Measurements from ENCODE around the gene CALHM3. TPM values are rescaled to one million over a fixed set of nuclear protein-coding genes. Genes with fewer than 3 reads are reported as not detected.

Gene CALHM3
- total RNA-seq, 1 donor from 2014 or later = 0.05 TPM

DNA sequence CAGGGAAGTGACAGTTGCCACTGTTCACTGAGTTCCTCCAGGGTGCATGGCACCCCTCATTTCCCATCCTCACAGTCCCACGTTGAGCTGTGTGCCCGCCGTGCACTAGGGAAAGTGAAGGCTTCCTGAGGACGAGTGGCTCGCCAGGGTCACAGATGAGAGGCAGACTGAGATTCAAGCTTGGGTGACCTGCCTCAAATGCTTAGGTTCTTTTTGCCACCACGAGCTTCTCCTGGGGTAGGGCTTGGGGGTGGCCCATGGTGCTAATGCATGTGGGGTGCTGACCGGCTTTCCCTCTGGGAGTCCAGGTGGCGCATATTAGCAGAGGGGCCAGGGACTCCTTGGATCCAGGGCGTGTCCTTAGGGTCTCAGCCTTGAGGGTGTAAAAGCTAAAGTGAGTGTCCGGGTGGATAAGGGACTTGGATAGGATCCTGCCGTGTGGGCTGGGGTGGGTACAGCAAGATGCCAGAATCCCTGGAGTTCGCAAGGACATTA is 28.8 kb downstream of the CALHM3 start:
- no peak for DNase-seq (ENCODE audit: low read depth)

GRCh38 chr10:103449208-103450144 is 29.6 kb downstream of the CALHM3 start:
- no peak for DNase-seq (ENCODE audit: low read depth)

DNA sequence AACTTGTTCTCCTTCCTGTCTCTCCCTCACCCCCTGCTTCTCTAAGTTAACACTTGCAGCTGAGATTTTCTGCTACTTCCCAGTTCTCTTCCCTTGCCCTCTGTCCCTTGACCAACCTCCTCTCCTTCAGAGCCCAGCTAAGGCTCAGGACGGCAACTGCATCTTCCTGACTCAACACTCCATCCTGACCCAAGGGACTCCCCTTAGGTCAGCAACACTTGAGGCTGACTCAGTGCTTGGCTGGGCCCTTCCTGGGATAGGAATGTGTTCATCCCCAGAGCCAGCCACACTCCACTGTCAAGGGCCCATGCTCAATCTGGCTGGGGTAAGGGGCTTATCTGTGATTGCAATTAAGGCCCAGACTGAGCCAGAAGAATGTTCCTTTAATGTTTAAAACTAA is 30.3 kb downstream of the CALHM3 start:
- peak; percentile 53 for DNase-seq (ENCODE audit: low read depth)

DNA sequence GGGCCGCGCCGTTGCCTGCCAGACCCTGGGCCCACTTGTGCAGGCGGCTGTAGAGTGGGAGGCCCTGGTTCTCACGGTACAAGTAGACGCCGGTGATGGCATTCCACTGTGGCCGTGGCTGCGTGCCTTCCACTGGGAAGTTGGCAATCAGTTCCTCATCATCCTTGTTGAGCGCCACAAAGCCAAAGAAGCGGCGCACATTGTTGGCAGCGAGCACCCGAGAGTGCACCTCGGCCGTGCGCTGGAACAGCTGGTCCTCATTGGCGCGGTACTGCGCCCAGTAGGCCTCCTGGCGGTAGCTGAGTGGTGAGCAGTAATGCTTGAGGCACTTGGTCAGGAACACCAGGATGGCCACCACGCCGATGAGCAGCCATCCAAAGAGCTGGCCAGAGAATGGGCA is 31.9 kb downstream of the CALHM3 start:
- no peak for DNase-seq (ENCODE audit: low read depth)

- no peak for DNase-seq (ENCODE audit: low read depth)
Measured at GRCh38 chr10:103445767-103446567, 33.1 kb downstream of the CALHM3 start.

- DNase-seq (ENCODE audit: low read depth) = no peak
Measured at GRCh38 chr10:103445366-103445765, 33.7 kb downstream of the CALHM3 start.

DNA sequence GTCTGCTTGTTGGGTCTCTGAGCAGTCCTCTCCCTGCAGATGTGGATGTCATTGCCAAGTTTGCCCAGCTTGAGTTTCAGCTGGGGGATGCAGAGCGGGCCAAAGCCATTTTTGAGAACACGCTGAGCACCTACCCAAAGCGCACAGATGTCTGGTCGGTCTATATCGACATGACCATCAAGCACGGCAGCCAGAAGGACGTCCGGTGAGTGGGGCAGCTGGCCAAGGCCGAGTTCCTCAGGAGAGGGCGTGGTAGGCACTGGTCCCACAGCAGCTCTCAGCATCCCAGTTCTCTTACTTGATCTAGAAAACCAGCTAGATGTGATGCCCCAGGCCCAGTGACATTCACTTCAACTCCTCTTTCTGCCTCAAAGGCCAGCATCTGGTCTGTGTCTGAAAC is 34.6 kb downstream of the CALHM3 start:
- DNase-seq (ENCODE audit: low read depth) = no peak

DNA sequence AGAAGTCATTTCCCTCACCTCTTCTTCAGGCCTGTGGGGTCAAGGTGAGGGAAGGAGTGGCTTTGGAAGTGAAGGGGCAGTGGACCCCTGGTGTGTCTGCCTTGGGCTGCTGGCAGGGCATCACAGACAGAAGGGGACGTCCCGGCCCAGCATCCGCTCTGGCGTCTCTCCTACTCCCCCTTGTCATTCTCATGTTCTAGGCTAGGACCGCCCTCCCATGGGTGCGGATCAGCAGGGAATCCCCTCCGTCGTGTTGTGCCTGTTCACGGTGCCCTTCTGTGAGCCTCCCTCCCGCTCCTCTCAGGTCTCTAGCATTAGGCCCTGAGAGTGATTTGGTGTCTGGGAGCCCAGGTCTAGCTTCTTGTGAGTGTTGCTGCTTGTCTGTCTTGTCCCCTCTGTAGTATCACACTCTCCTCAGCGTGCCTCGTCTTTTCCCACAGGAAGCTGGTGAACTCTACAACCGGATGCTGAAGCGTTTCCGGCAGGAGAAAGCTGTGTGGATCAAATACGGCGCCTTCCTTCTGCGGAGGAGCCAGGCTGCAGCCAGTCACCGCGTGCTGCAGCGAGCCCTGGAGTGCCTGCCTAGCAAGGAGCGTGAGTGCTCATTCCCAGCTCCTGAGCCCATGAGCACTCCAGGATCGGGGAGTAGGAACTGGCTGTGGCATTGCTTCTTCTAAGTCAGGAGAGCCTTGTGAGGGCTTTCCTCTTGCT is 35.4 kb downstream of the CALHM3 start:
- DNase-seq (ENCODE audit: low read depth) = no peak

DNA sequence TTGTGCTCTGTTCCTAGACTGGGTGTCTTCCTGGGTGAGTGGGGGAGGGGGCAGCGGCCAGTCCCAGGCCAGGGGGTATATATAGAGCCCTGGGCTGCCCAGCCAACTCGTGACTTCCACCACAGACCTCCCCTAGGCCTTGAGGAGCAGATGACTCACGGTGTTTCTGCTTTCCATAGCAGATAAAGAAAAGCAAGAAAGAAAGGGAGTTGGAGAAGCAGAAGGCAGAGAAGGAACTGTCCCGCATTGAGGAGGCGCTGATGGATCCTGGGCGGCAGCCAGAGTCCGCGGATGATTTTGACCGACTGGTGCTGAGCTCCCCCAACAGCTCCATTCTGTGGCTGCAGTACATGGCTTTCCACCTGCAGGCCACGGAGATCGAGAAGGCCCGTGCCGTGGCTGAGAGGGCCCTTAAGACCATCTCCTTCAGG is 37.0 kb downstream of the CALHM3 start:
- DNase-seq (ENCODE audit: low read depth) = no peak

- DNase-seq (ENCODE audit: low read depth) = no peak
Measured at GRCh38 chr10:103441611-103442010, 37.4 kb downstream of the CALHM3 start.

- DNase-seq (ENCODE audit: low read depth) = no peak
Measured at GRCh38 chr10:103441206-103441605, 37.8 kb downstream of the CALHM3 start.

DNA sequence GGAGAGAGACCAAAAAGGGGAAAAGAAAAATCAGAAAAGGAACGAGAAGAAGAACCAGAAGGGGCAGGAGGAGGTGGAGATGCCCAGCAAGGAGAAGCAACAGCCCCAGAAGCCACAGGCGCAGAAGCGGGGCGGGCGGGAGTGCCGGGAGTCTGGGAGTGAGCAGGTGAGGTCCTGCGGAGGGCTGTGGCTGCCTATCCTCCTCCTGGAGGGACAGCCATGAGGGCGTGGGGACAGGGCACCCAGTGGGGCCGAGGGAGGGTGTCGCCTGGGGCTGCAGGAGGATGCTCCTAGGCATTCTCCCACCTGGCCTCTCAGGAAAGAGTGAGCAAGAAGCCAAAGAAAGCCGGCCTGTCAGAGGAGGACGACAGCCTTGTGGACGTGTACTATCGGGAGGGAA is 38.6 kb downstream of the CALHM3 start:
- no peak for DNase-seq (ENCODE audit: low read depth)

GRCh38 chr10:103439776-103440175 is 39.3 kb downstream of the CALHM3 start:
- no peak for DNase-seq (ENCODE audit: low read depth)

GRCh38 chr10:103433858-103434257 is 45.2 kb downstream of the CALHM3 start:
- peak; percentile 15 for DNase-seq (ENCODE audit: low read depth)

GRCh38 chr10:103431902-103432301 is 47.1 kb downstream of the CALHM3 start:
- no peak for DNase-seq (ENCODE audit: low read depth)

DNA sequence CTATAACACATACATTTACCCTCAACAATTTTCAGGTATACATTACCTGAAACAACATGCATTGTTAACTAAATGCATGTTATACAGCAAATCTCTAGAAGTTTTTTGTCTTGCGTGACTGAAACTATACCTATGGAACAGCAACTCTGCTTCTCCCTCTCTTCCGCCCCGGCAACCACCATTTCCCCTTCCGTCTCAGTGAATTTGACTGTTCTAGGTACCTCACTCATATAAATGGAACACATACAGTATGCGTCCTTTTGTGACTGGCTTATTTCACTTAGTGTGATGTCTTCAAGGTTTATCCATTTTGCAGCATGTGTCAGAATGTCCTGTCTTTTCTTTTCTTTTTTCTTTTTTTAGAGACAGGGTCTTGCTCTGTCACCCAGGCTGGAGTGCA is 49.4 kb downstream of the CALHM3 start:
- no peak for DNase-seq (ENCODE audit: low read depth)

GRCh38 chr10:103428989-103429643 is 49.9 kb downstream of the CALHM3 start:
- no peak for DNase-seq (ENCODE audit: low read depth)

- no peak for DNase-seq (ENCODE audit: low read depth)
Measured at GRCh38 chr10:103427866-103428265, 51.2 kb downstream of the CALHM3 start.

- no peak for DNase-seq (ENCODE audit: low read depth)
Measured at GRCh38 chr10:103423748-103424147, 55.3 kb downstream of the CALHM3 start.
